HCT116 (cell line): ENCODE measurements around the gene DIP2C. TPM values are rescaled to one million over a fixed set of nuclear protein-coding genes. Genes with fewer than 3 reads are reported as not detected.

Experiments
- ATAC-seq: fragments of 200-7000 bp; cut with Tn5 transposase; 2 replicates; pipeline ENCODE4 v1.9.1; 2020; ENCODE audit warnings: mild to moderate bottlenecking, moderate library complexity
- BruUV-seq: library from RNA; stranded (reverse); fragments of 400-500 nt; replicated peaks from 2 replicates; lab custom pipeline; 2021; lab: Mats Ljungman, UMichigan
- CTCF ChIA-PET: fragments of 300-600 bp; sonication (Branson Sonifier 250); formaldehyde crosslinking; loops from one replicate; lab custom pipeline; 2021; ENCODE audit warnings: antibody characterized with exemption; lab: Charles Lee
- POLR2A ChIA-PET: fragments of 300-600, 350-600 bp; sonication (Branson Sonifier 250); formaldehyde crosslinking; loops from one replicate; lab custom pipeline; 2021; ENCODE audit warnings: antibody characterized with exemption; lab: Charles Lee
- RAD21 ChIA-PET, 2 experiments: fragments of 300-600 bp; sonication (Branson Sonifier 250); formaldehyde crosslinking; loops; one replicate each; lab custom pipeline; 2023; ENCODE audit warnings: low total read pairs in 2 of 2; ENCODE audit not compliant: uncharacterized antibody in 2 of 2, unreplicated experiment in 2 of 2, low non-redundant PET in 1 of 2; lab: Charles Lee
- DNase-seq: peaks from one replicate; pipeline ENCODE4 v3.0.0-alpha.2; 2010; ENCODE audit warnings: low read depth, low spot score
- H2AFZ ChIP-seq: fragments of 200-600 bp; shearing (Covaris generic), sonication (generic); 2 replicates; pipeline ENCODE4 v1.6.1; 2017; ENCODE audit warnings: low read depth, mixed run types, mixed read lengths, antibody characterized with exemption, low read length; ENCODE audit not compliant: poor library complexity, severe bottlenecking
- H3K27ac ChIP-seq: 2 replicates; pipeline ENCODE4 v1.5.1; 2012; ENCODE audit warnings: low read depth, low read length
- H3K27me3 ChIP-seq: fragments of 200-600 bp; sonication (generic); 2 replicates; pipeline ENCODE4 v1.6.1; 2016; ENCODE audit warnings: mixed run types, low read length, mixed read lengths; ENCODE audit not compliant: insufficient read depth
- H3K36me3 ChIP-seq, 2 experiments: fragments of 200-500 bp in 1 of 2; fragments of 200-600 bp in 1 of 2; sonication (Bioruptor generic) in 1 of 2; sonication (generic) in 1 of 2; 2 replicates each; pipeline versions ENCODE4 v1.5.1 to v1.6.1; 2014 to 2016; ENCODE audit warnings: low read length in 2 of 2, inconsistent platforms in 1 of 2, mixed read lengths in 1 of 2, mixed run types in 1 of 2; ENCODE audit not compliant: insufficient read depth in 2 of 2, control insufficient read depth in 1 of 2
- H3K4me1 ChIP-seq, 2 experiments: fragments of 200-600 bp in 1 of 2; sonication (generic) in 1 of 2; 2 replicates each; pipeline versions ENCODE4 v1.5.1 to v1.6.1; 2012 to 2017; ENCODE audit warnings: low read length in 2 of 2, inconsistent platforms in 1 of 2, mild to moderate bottlenecking in 1 of 2, mixed read lengths in 1 of 2, mixed run types in 1 of 2, moderate library complexity in 1 of 2; ENCODE audit not compliant: insufficient read depth in 2 of 2, control insufficient read depth in 1 of 2
- H3K4me2 ChIP-seq: fragments of 200-600 bp; sonication (generic); 2 replicates; pipeline ENCODE4 v1.6.1; 2017; ENCODE audit warnings: mixed run types, low read length, mixed read lengths
- H3K4me3 ChIP-seq, 2 experiments: fragments of 200-600 bp in 1 of 2; sonication (generic) in 1 of 2; replicated peaks in 1 of 2; 2 replicates each; pipeline ENCODE4 v1.5.1; 2011 to 2016; ENCODE audit warnings: low read length in 2 of 2, control low read depth in 1 of 2, low read depth in 1 of 2, mild to moderate bottlenecking in 1 of 2, mixed read lengths in 1 of 2, mixed run types in 1 of 2
- H3K79me2 ChIP-seq: fragments of 200-600 bp; sonication (generic); 2 replicates; pipeline ENCODE4 v1.6.1; 2017; ENCODE audit warnings: mild to moderate bottlenecking, mixed run types, low read length, moderate library complexity, mixed read lengths; ENCODE audit not compliant: insufficient read depth
- H3K9ac ChIP-seq: fragments of 200-600 bp; sonication (generic); 2 replicates; pipeline ENCODE4 v1.6.1; 2016; ENCODE audit warnings: low read length, mixed read lengths
- H3K9me2 ChIP-seq: fragments of 200-600 bp; sonication (generic), shearing (Covaris generic); 2 replicates; pipeline ENCODE4 v1.6.1; 2017; ENCODE audit warnings: mixed run types, mild to moderate bottlenecking, moderate library complexity; ENCODE audit not compliant: insufficient read depth
- H3K9me3 ChIP-seq, 2 experiments: fragments of 200-500 bp in 1 of 2; fragments of 200-600 bp in 1 of 2; sonication (Bioruptor generic) in 1 of 2; sonication (generic) in 1 of 2; 2 replicates each; pipeline ENCODE4 v1.6.1; 2014 to 2017; ENCODE audit warnings: low read length in 2 of 2, mixed read lengths in 2 of 2, inconsistent platforms in 1 of 2, low read depth in 1 of 2, mild to moderate bottlenecking in 1 of 2, mixed run types in 1 of 2, moderate library complexity in 1 of 2; ENCODE audit not compliant: control insufficient read depth in 1 of 2, insufficient read depth in 1 of 2
- H4K20me1 ChIP-seq: fragments of 200-600 bp; sonication (generic), shearing (Covaris generic); 2 replicates; pipeline ENCODE4 v1.6.1; 2017; ENCODE audit warnings: mixed run types, mild to moderate bottlenecking, moderate library complexity; ENCODE audit not compliant: insufficient read depth
- CBX3 ChIP-seq: IDR thresholded peaks from 2 replicates; pipeline ENCODE4 v1.6.1; 2012; ENCODE audit warnings: low read depth
- CEBPB ChIP-seq: IDR thresholded peaks from 2 replicates; pipeline ENCODE4 v1.6.1; 2012; ENCODE audit warnings: low read depth
- EGR1 ChIP-seq: IDR thresholded peaks from 2 replicates; pipeline ENCODE4 v1.6.1; 2012; ENCODE audit warnings: low read depth
- ELF1 ChIP-seq: IDR thresholded peaks from 2 replicates; pipeline ENCODE4 v1.6.1; 2012; ENCODE audit warnings: low read depth, borderline replicate concordance
- EZH2 ChIP-seq: fragments of 200-600 bp; sonication (generic); IDR thresholded peaks from 2 replicates; pipeline ENCODE4 v1.6.1; 2017; ENCODE audit warnings: antibody characterized with exemption, mixed run types
- FOSL1 ChIP-seq: IDR thresholded peaks from 2 replicates; pipeline ENCODE4 v1.6.1; 2012; ENCODE audit warnings: low read depth
- JUND ChIP-seq: IDR thresholded peaks from 2 replicates; pipeline ENCODE4 v1.6.1; 2012
- MAX ChIP-seq: IDR thresholded peaks from 2 replicates; pipeline ENCODE4 v1.6.1; 2012
- POLR2A ChIP-seq: IDR thresholded peaks from 2 replicates; pipeline ENCODE4 v1.7.0; 2011; ENCODE audit warnings: borderline replicate concordance; ENCODE audit not compliant: insufficient read depth, insufficient read length; ENCODE audit errors: extremely low read depth
- POLR2AphosphoS5 ChIP-seq: IDR thresholded peaks from 2 replicates; pipeline ENCODE4 v1.6.1; 2011; ENCODE audit warnings: mild to moderate bottlenecking, low read depth, low read length, moderate library complexity
- RAD21 ChIP-seq: IDR thresholded peaks from 2 replicates; pipeline ENCODE4 v1.6.1; 2012; ENCODE audit warnings: low read depth, mild to moderate bottlenecking
- SP1 ChIP-seq: IDR thresholded peaks from 2 replicates; pipeline ENCODE4 v1.6.1; 2012; ENCODE audit warnings: low read depth
- TCF7L2 ChIP-seq: IDR thresholded peaks from 2 replicates; pipeline ENCODE4 v1.7.0; 2011; ENCODE audit warnings: borderline replicate concordance, inconsistent platforms; ENCODE audit not compliant: insufficient read depth, insufficient read length; ENCODE audit errors: extremely low read depth
- YY1 ChIP-seq: IDR thresholded peaks from 2 replicates; pipeline ENCODE4 v1.6.1; 2011; ENCODE audit warnings: low read length, low read depth, moderate library complexity, mild to moderate bottlenecking; ENCODE audit not compliant: insufficient replicate concordance; ENCODE audit errors: extremely low read depth
- ZBTB33 ChIP-seq: IDR thresholded peaks from 2 replicates; pipeline ENCODE4 v1.6.1; 2011; ENCODE audit warnings: mild to moderate bottlenecking, low read length, moderate library complexity; ENCODE audit not compliant: insufficient replicate concordance; ENCODE audit errors: extremely low read depth
- ZFX ChIP-seq: fragments of 450-650 bp; IDR thresholded peaks from 2 replicates; pipeline ENCODE4 v1.6.1; 2017
- intact Hi-C: fragments of 100-400 bp; cut with micrococcal nuclease; formaldehyde crosslinking; loops from 2 replicates; pipeline ENCODE4 v1.10.0; 2022
- total RNA-seq: library from RNA; stranded (reverse); gene quantifications from one replicate; pipeline ENCODE4 v1.2.1, GENCODE V29; 2021; ENCODE audit not compliant: unreplicated experiment
- TF ChIP-seq, protein P1 (sequence below), 3 experiments: fragments of 200-600 bp in 1 of 3; sonication (generic) in 1 of 3; IDR thresholded peaks in 2 of 3; conservative IDR thresholded peaks in 1 of 3; 2 replicates each; pipeline ENCODE4 v1.5.1; 2012 to 2017; ENCODE audit warnings: low read depth in 2 of 3, low read length in 2 of 3, antibody characterized with exemption in 1 of 3, borderline replicate concordance in 1 of 3, control low read depth in 1 of 3, mild to moderate bottlenecking in 1 of 3, mixed read lengths in 1 of 3, mixed run types in 1 of 3, moderate library complexity in 1 of 3; ENCODE audit not compliant: insufficient read depth in 1 of 3

Gene DIP2C
- total RNA-seq, 1 experiment from 2014 or later = 15.4 TPM

DNA sequence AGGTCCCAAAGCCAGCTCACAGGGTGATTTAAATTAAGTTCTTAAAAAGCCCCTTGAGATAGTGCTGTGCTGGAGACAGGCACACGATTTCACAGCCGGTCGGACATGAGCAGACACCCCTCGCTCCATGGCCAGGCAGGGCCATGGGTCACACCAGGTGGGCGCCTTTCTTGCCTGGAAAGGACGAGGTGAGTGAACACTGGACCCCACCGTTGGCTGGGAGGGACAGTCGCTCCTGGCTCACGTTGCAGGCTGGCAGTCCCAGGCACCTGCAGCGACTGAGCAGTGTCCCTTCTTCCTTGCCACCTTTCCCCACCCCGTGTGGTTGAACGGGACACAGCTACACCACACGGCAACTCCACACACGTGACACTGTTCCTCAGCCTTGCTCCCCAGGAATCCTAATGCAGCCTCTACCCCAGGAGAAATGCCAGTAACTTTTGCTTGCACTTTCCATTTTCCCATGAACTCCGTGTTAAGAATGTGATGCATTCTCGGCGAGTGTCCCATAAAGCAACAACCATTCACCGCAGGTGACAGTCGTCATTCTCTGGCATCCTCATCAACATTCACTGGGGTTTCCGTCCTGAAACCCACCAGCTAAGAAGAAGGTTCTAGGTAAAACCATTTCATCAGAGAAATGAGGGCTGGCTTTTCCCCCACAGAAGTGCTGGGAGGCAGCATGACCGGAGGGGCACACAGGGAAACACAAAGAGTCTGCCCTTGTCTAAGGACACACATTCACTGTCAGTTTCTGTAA, 336.8 kb downstream of the DIP2C start:
- no peak overlapping the region for H3K9ac ChIP-seq
- no peak overlapping the region for H3K4me3 ChIP-seq
- no peak for ATAC-seq
- peaks cover 0 to 10% of the 10 kb centered on the region in 2 experiments; a peak in 1 of 4 replicates for H3K36me3 ChIP-seq
- RAD21 ChIA-PET = no interaction called here
- H4K20me1 ChIP-seq = no peaks in the 10 kb centered on the region
- TF ChIP-seq POLR2AphosphoS5 (no peak), EZH2 (no peak), CBX3 (no peak), YY1 (no peak), RAD21 (no peak), SP1 (no peak), TCF7L2 (no peak), ELF1 (no peak)
- TF ChIP-seq, all 23 proteins: peak for 0
- BruUV-seq = no TSS peak
- Histone ChIP-seq H3K9me3 (no peaks in the 10 kb centered on the region), H3K27me3 (no peaks in the 10 kb centered on the region), H3K4me2 (no peak overlapping the region), H3K27ac (no peak overlapping the region), H3K79me2 (no peaks in the 10 kb centered on the region), H2AFZ (no peak overlapping the region), H3K4me1 (no peaks in the 10 kb centered on the region), H3K9me2 (no peaks in the 10 kb centered on the region)
- intact Hi-C loops = no loop called here
- ChIA-PET CTCF (no interaction called here), POLR2A (no interaction called here)
- no peak for DNase-seq

DNA sequence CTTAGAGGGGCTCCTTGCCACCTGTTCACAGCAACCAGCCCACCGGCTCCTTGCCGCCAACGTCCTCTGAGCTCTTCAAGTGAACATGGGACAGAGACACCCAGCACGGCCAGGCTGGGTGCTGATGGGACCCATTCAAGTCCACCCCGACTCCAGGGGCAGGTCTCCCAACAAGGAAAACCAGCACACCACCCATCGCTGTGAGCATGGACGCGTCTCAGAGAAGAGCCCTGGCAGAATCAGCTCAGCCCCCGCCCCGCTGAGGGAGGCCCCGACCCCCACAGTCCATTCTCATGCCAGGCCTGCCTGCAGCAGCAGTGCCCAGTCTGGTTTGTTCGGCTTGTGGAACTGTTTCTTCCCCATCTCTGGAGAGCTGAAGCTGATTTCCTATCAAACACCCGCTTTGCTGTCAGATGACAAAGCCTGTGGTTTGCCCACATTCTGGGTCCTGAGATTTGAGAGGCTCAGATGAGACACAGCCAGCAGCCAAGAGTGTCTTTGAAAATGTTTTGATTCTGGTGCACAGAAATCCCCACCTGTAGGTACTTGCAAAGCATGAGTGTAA, 337.6 kb downstream of the DIP2C start:
- ChIA-PET POLR2A (no interaction called here), RAD21 (no interaction called here), CTCF (no interaction called here)
- no peaks in the 10 kb centered on the region for H3K4me1 ChIP-seq
- H3K4me3 ChIP-seq = no peak overlapping the region
- H3K79me2 ChIP-seq = no peaks in the 10 kb centered on the region
- no peaks in the 10 kb centered on the region for H4K20me1 ChIP-seq
- TF ChIP-seq, protein P1, sequence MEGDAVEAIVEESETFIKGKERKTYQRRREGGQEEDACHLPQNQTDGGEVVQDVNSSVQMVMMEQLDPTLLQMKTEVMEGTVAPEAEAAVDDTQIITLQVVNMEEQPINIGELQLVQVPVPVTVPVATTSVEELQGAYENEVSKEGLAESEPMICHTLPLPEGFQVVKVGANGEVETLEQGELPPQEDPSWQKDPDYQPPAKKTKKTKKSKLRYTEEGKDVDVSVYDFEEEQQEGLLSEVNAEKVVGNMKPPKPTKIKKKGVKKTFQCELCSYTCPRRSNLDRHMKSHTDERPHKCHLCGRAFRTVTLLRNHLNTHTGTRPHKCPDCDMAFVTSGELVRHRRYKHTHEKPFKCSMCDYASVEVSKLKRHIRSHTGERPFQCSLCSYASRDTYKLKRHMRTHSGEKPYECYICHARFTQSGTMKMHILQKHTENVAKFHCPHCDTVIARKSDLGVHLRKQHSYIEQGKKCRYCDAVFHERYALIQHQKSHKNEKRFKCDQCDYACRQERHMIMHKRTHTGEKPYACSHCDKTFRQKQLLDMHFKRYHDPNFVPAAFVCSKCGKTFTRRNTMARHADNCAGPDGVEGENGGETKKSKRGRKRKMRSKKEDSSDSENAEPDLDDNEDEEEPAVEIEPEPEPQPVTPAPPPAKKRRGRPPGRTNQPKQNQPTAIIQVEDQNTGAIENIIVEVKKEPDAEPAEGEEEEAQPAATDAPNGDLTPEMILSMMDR (IDR thresholded peaks at IDR 0.05 in 2 of 3, conservative IDR thresholded peaks at IDR 0.05 in 1 of 3; ENCODE audit: borderline replicate concordance in 1 of 3, insufficient read depth in 1 of 3, low read depth in 2 of 3, low read length in 2 of 3) = no peak
- TF ChIP-seq FOSL1 (no peak), ZBTB33 (no peak), MAX (no peak), ZFX (no peak), ELF1 (no peak), EZH2 (no peak), JUND (no peak), POLR2A (no peak), EGR1 (no peak), CEBPB (no peak), CBX3 (no peak)
- DNase-seq = no peak
- H3K36me3 ChIP-seq = peaks cover 0 to 10% of the 10 kb centered on the region in 2 experiments; a peak in 1 of 4 replicates
- no peaks in the 10 kb centered on the region for H3K9me2 ChIP-seq
- no peak overlapping the region for H3K9ac ChIP-seq
- no TSS peak for BruUV-seq
- H3K27ac ChIP-seq = no peak overlapping the region
- no peaks in the 10 kb centered on the region for H3K9me3 ChIP-seq
- no peak overlapping the region for H2AFZ ChIP-seq
- H3K27me3 ChIP-seq = no peaks in the 10 kb centered on the region
- ATAC-seq = no peak
- intact Hi-C loops = no loop called here
- no peak overlapping the region for H3K4me2 ChIP-seq
